ENCODE measurements around the gene DPAGT1.
A peak's percentile ranks its signal among the peaks of the same experiment; 100 is the strongest.

The DPAGT1 gene

GRCh38 chr11:119057000-119057769 lies 44.5 kb downstream of the DPAGT1 start, which contains the start of gene HYOU1:
Gene HYOU1, minus strand, starts transcription at chr11:119057205. Its CDS starts 1,045 bp downstream, at chr11:119056160.
- peak; percentile 98 for DNase-seq

GRCh38 chr11:119056421-119056999 lies 45.1 kb downstream of the DPAGT1 start:
- peak; percentile 41 for DNase-seq

GRCh38 chr11:119055901-119056300 lies 45.8 kb downstream of the DPAGT1 start:
- DNase-seq = no peak

GRCh38 chr11:119054418-119054817 lies 47.2 kb downstream of the DPAGT1 start:
- DNase-seq = no peak

- DNase-seq = no peak
These were observed 49.4 kb downstream of the DPAGT1 start for GRCh38 chr11:119052163-119052814.

GRCh38 chr11:119051440-119052162 lies 50.1 kb downstream of the DPAGT1 start:
- DNase-seq = no peak

GRCh38 chr11:119049081-119049480 lies 52.6 kb downstream of the DPAGT1 start:
- no peak for DNase-seq

GRCh38 chr11:119048644-119049043 lies 53.0 kb downstream of the DPAGT1 start:
- no peak for DNase-seq

GRCh38 chr11:119047205-119047604 lies 54.4 kb downstream of the DPAGT1 start:
- DNase-seq = no peak
